ENCODE results near the gene NUP85. TPM values are rescaled to one million over a fixed set of nuclear protein-coding genes. Genes with fewer than 3 reads are reported as not detected.

Gene NUP85
- total RNA-seq, 1 donor from 2014 or later, result 61.1 TPM

DNA sequence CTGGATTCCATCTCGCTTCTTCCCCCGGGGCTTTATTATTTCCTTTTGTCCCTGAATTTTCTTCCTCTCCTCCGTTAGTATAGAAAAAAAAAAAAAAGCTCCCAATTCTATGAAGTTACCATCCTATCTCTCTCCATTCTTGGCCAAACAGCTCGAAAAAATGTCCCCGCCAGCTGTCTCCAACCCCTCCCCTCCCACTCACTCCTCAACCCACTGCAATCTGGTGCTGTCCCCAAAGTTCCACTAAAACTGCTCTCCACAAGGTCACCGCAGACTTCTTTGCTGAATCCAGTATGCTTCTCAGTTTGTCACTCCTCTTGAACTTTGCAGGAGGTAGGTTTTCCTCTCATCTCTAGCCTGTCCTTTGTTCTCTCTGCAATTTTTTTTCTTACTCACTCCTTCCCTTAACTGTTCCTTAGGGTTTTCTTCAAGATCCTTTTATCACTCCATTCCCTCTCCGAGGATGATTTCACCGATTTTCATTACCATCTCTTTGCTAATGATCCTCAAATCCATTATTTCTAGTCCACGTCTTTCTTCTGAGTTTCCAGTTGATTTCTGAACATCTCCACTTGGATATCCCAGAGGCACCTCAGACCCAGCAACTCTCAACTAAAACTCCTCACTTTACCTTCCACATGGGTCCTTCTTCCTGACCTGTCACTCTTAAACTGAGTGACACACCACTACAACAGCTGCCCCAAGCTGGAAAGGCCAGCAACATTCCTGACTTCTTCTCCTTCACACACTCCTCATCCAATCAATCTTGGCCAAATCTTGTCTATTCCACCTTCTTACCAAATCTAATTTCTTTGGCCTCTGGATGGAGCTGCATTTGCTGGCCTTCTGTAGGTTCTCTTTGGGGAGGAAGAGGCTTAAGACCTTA lies 21.2 kb upstream of the NUP85 start:
- Mint-ChIP-seq H3K9me3 (ENCODE audit: unreplicated experiment) (no peaks in the 10 kb centered on the region), H3K4me3 (ENCODE audit: unreplicated experiment) (peak overlapping the region; percentile 73)
- TF ChIP-seq, protein P1, sequence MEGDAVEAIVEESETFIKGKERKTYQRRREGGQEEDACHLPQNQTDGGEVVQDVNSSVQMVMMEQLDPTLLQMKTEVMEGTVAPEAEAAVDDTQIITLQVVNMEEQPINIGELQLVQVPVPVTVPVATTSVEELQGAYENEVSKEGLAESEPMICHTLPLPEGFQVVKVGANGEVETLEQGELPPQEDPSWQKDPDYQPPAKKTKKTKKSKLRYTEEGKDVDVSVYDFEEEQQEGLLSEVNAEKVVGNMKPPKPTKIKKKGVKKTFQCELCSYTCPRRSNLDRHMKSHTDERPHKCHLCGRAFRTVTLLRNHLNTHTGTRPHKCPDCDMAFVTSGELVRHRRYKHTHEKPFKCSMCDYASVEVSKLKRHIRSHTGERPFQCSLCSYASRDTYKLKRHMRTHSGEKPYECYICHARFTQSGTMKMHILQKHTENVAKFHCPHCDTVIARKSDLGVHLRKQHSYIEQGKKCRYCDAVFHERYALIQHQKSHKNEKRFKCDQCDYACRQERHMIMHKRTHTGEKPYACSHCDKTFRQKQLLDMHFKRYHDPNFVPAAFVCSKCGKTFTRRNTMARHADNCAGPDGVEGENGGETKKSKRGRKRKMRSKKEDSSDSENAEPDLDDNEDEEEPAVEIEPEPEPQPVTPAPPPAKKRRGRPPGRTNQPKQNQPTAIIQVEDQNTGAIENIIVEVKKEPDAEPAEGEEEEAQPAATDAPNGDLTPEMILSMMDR (IDR thresholded peaks at IDR 0.05), result no peak

DNA sequence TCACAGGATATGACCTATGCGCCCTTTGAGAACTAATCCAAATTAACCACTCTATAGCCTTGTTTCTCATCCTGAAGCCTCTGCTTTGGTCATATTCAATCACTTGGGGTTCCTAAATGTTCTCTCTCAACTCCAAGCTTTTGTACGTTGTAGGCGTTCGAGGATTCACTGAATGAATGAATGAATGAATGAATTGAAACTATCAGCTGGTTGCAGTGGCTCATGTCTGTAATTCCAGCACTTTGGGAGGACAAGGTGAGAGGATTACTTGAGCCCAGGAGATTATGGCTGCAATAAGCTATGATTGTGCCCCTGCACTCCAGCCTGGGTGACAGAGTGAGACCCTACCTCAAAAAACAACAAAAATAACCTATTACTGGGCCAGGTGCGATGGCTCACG lies 16.9 kb upstream of the NUP85 start:
- Mint-ChIP-seq H3K27ac (ENCODE audit: unreplicated experiment) (no peak overlapping the region), H3K4me1 (ENCODE audit: unreplicated experiment) (peaks cover 14% of the 10 kb centered on the region), H3K27me3 (ENCODE audit: unreplicated experiment) (no peaks in the 10 kb centered on the region), H3K4me3 (ENCODE audit: unreplicated experiment) (no peak overlapping the region), H3K36me3 (ENCODE audit: unreplicated experiment) (no peaks in the 10 kb centered on the region), H3K9me3 (ENCODE audit: unreplicated experiment) (no peaks in the 10 kb centered on the region)
- TF ChIP-seq, protein P1 (IDR thresholded peaks at IDR 0.05), result no peak
- no peak for DNase-seq (ENCODE audit: extremely low spot score, unreplicated experiment)

More for the DNA sequence above, 21.2 kb upstream of the NUP85 start:
- H3K36me3 Mint-ChIP-seq (ENCODE audit: unreplicated experiment), result peaks cover 1% of the 10 kb centered on the region
- DNase-seq (ENCODE audit: extremely low spot score, unreplicated experiment), result no peak
- no peaks in the 10 kb centered on the region for H3K27me3 Mint-ChIP-seq (ENCODE audit: unreplicated experiment)
- peak overlapping the region; percentile 97 for H3K27ac Mint-ChIP-seq (ENCODE audit: unreplicated experiment)
- peaks cover 32% of the 10 kb centered on the region for H3K4me1 Mint-ChIP-seq (ENCODE audit: unreplicated experiment)

DNA sequence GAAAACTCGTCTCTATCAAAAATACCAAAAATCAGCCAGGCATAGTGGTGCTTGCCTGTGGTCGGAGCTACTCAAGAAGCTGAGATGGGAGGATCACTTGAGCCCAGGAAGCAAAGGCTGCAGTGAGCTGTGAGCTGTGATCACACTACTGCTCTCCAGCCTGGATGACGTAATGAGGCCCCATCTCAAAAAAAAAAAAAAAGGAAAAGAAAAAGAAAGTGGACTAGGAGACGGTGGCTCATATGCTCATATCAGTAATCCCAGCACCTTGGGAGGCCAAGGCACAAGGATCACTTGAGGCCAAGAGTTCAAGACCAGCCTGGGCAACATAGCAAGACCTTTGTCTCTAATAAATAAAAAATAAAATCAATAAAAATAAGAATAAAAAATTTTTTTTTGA lies 13.9 kb upstream of the NUP85 start:
- H3K27me3 Mint-ChIP-seq (ENCODE audit: unreplicated experiment), result no peaks in the 10 kb centered on the region
- no peaks in the 10 kb centered on the region for H3K36me3 Mint-ChIP-seq (ENCODE audit: unreplicated experiment)
- no peaks in the 10 kb centered on the region for H3K9me3 Mint-ChIP-seq (ENCODE audit: unreplicated experiment)
- no peak overlapping the region for H3K27ac Mint-ChIP-seq (ENCODE audit: unreplicated experiment)
- no peak overlapping the region for H3K4me3 Mint-ChIP-seq (ENCODE audit: unreplicated experiment)
- TF ChIP-seq, protein P1 (IDR thresholded peaks at IDR 0.05), result no peak
- peaks cover 9% of the 10 kb centered on the region for H3K4me1 Mint-ChIP-seq (ENCODE audit: unreplicated experiment)
- DNase-seq (ENCODE audit: extremely low spot score, unreplicated experiment), result no peak

DNA sequence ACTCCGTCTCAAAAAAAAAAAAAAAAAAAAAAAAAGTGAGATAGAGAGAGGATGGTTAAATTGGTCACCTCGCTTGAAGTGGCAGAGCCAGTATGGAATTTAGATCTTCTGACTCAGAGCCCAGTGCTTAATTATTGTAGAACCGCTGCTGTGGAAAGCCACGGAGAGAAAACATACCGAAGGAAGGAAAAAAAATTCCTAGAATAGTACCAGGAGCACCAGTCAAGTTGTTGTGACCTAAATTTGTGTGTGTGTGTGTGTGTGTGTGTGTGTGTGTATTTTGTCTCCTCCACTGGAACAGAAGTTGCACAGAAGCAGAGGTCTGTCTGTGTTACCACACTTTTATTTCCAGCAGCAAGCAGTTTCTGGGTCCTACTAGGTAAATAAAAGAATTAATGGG lies 10.6 kb upstream of the NUP85 start:
- Mint-ChIP-seq H3K27me3 (ENCODE audit: unreplicated experiment) (no peaks in the 10 kb centered on the region), H3K27ac (ENCODE audit: unreplicated experiment) (no peak overlapping the region), H3K4me1 (ENCODE audit: unreplicated experiment) (peaks cover 5% of the 10 kb centered on the region), H3K36me3 (ENCODE audit: unreplicated experiment) (no peaks in the 10 kb centered on the region), H3K9me3 (ENCODE audit: unreplicated experiment) (no peaks in the 10 kb centered on the region), H3K4me3 (ENCODE audit: unreplicated experiment) (no peak overlapping the region)
- DNase-seq (ENCODE audit: extremely low spot score, unreplicated experiment), result no peak
- TF ChIP-seq, protein P1 (IDR thresholded peaks at IDR 0.05), result no peak

DNA sequence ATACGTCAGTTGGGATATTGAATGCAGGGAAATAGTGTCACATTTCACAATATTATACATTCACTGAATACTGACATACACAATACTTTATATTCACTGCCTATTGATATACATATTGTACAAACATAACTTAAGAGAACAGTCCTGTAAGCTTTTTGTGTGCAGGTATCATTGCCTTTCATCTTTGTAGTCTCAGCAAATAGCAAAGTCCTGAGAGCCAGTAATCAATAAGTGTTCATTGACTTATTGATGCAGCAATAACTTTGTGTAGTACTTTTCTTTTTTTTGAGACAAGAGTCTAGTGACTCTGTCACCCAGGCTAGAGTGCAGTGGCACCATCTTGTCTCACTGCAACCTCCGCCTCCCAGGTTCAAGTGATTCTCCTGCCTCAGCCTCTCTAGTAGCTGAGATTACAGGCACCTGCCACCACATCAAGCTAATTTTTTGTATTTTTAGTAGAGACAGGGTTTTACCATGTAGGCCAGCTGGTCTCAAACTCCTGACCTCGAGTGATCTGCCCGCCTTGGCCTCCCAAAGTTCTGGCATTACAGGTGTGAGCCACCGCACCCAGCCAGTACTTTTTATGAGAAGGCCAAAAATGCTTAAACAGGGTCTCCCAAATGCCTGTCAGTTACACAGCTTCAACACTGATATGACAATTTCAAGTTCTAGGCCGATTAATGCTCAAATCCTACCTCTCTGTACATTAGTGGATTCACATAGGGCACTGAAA lies 5.4 kb upstream of the NUP85 start:
- TF ChIP-seq, protein P1 (IDR thresholded peaks at IDR 0.05), result no peak
- Mint-ChIP-seq H3K4me1 (ENCODE audit: unreplicated experiment) (peaks cover 9% of the 10 kb centered on the region), H3K4me3 (ENCODE audit: unreplicated experiment) (no peak overlapping the region), H3K27ac (ENCODE audit: unreplicated experiment) (no peak overlapping the region), H3K27me3 (ENCODE audit: unreplicated experiment) (no peaks in the 10 kb centered on the region), H3K36me3 (ENCODE audit: unreplicated experiment) (no peaks in the 10 kb centered on the region), H3K9me3 (ENCODE audit: unreplicated experiment) (no peaks in the 10 kb centered on the region)
- no peak for DNase-seq (ENCODE audit: extremely low spot score, unreplicated experiment)
